Mucosa of stomach (tissue), 1 donor: ENCODE data around the gene GRHPR.
"Not testable (repeated sequence)": the region's sequence is repeated elsewhere in the genome, so short reads cannot be mapped to it uniquely, and the experiment has no call there.

Experiments
- H3K27me3 ChIP-seq: one replicate; pipeline ENCODE4 v1.7.0; 2013; ENCODE audit warnings: mild to moderate bottlenecking, low read length; ENCODE audit not compliant: control insufficient read depth, insufficient read depth
- H3K36me3 ChIP-seq: one replicate; pipeline ENCODE4 v1.7.0; 2013; ENCODE audit warnings: low read length; ENCODE audit not compliant: control insufficient read depth, insufficient read depth
- H3K4me1 ChIP-seq: one replicate; pipeline ENCODE4 v1.7.0; 2013; ENCODE audit warnings: mild to moderate bottlenecking, low read length; ENCODE audit not compliant: control insufficient read depth, insufficient read depth
- H3K4me3 ChIP-seq: one replicate; pipeline ENCODE4 v1.7.0; 2013; ENCODE audit warnings: low read length
- H3K9ac ChIP-seq: one replicate; pipeline ENCODE4 v1.7.0; 2013; ENCODE audit warnings: mild to moderate bottlenecking, low read length, moderate library complexity
- H3K9me3 ChIP-seq: one replicate; pipeline ENCODE4 v1.7.0; 2013; ENCODE audit warnings: mild to moderate bottlenecking, low read length, moderate library complexity; ENCODE audit not compliant: control insufficient read depth
- donor health status: Pancreatic carcinoma.

GRHPR gene

GRCh38 chr9:37464006-37464405 lies 41.5 kb downstream of the GRHPR start:
- H3K9me3 ChIP-seq, result no peaks in the 10 kb centered on the region
- peak overlapping the region; percentile 92 for H3K9ac ChIP-seq
- peak overlapping the region; percentile 74 for H3K4me3 ChIP-seq
- peaks cover 10% of the 10 kb centered on the region for H3K4me1 ChIP-seq
- H3K27me3 ChIP-seq, result no peaks in the 10 kb centered on the region
- H3K36me3 ChIP-seq, result no peaks in the 10 kb centered on the region

- Histone ChIP-seq H3K9me3 (no peaks in the 10 kb centered on the region), H3K36me3 (no peaks in the 10 kb centered on the region), H3K27me3 (no peaks in the 10 kb centered on the region), H3K9ac (peak overlapping the region; percentile 92), H3K4me3 (peak overlapping the region; percentile 74), H3K4me1 (peaks cover 10% of the 10 kb centered on the region)
Observed at GRCh38 chr9:37464426-37465248, 42.1 kb downstream of the GRHPR start.

DNA sequence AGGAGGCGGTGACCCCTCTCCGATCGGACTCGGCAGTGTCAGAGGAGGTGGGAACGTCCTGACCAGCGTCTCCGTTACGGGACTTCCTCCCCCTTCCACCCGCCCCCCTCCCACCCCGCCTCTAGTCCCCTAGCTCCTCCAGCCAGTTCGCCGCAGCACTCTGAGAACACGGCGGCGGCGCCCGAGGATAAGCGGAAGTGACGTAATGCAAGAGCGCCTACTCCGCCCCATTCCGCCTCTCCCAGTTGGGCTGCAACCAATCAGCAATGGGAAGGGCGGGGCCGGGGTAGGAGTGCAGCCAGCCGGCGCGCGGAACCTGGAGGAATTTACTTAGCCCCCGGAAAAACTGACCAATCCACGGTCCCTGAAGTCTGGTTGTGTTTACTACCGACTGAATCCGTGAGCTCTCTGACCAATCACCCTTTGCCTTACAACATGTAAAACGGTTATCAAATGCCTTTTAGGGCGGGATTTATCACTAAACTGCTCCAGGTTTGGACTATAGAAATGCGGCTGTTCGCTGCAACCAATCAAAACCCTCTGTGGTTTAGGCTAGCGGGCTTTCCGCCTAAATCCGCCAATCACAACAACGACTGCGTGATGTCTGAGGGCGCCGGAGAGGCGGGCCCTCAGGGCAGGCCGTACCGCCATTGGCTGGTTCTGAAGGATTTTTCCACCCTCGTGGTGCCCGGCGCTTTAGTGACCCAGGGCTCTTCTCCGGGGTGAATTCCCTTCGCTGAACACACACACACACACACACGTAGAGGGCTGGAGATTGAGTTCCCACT lies 42.9 kb downstream of the GRHPR start, which contains the start of gene ZBTB5:
ZBTB5 (minus strand) TSS at position 202 of the 788 bp plus-strand sequence. CDS start 22,899 bp downstream, outside the sequence.
- Histone ChIP-seq H3K4me3 (peak within 1 kb of the TSS; percentile 75), H3K4me1 (peaks cover 10% of the 10 kb centered on the region), H3K36me3 (no peaks in the 10 kb centered on the region), H3K9ac (peak within 1 kb of the TSS; percentile 92), H3K27me3 (no peaks in the 10 kb centered on the region), H3K9me3 (no peaks in the 10 kb centered on the region)

DNA sequence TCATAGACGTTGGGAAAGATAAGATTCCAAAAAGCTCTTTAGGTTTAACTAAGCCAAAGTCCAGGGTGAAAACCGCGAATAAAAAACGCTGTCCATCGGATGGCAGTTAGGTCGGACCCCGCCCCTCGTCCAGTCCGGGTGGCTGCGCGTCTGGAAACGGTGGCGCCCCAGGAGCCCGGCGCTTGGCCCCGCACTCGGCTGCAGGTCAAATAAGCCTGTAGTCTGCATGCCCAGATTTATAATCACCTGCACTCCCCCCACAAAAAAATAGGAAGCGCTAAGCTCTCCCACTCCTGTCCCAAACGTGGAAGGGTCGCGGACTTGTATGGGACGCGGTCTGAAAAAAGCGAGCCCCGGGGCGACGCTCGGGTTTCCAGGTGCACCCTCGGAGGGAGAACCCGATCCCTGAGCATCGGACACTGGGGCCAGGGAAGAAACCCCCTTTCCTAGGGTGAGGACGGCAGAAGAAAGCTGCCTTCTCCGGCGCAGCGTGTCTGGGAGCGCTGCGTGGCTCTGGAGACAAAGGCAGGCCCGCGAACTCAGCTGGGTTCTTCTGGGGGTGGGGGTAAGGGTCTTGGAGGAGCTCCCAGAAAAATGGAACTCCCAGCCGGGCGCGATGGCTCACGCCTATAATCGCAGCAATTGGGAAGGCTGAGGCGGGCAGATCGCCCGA lies 43.7 kb downstream of the GRHPR start:
- Histone ChIP-seq H3K4me1 (peaks cover 10% of the 10 kb centered on the region), H3K9ac (peak overlapping the region; percentile 80), H3K4me3 (peak overlapping the region; percentile 75), H3K9me3 (no peaks in the 10 kb centered on the region), H3K36me3 (no peaks in the 10 kb centered on the region), H3K27me3 (no peaks in the 10 kb centered on the region)

DNA sequence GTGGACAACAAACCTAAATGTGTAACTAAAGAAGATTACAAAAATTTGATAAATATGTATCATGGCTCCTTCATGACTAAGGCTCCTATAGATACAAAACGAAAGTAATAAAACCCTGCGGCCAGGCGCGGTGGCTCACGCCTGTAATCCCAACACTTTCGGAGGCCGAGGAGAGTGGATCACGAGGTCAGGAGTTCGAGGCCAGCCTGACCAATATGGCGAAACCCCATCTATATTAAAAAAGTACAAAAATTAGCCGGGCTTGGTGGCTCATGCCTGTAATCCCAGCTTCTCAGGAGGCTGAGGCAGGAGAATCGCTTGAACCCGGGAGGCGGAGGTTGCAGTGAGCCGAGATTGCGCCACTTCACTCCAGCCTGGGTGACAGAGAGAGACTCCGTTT lies 45.0 kb downstream of the GRHPR start:
- not testable (repeated sequence) for H3K27me3 ChIP-seq, H3K9ac ChIP-seq, H3K36me3 ChIP-seq, H3K9me3 ChIP-seq, H3K4me3 ChIP-seq
- H3K4me1 ChIP-seq, result peaks cover 10% of the 10 kb centered on the region

DNA sequence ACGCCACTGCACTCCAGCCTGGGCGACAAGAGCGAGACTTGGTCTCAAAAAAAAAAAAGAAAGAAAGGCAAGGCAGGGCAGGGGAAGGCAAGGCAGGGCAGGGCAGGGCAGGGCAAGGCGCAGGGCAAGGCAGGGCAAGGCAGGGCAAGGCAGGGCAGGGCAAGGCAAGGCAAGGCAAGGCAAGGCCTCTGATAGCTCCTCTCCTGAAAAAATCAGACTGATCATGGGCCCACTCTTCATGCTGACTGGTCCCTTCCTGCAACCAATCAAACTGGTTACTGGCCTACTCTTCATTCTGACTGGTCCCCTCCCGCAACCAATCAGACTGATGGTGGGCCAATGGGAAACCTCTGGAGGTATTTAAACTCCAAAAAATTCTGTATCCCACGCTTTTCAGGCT lies 46.1 kb downstream of the GRHPR start:
- H3K9ac ChIP-seq, result no peak overlapping the region
- peaks cover 8% of the 10 kb centered on the region for H3K4me1 ChIP-seq
- no peak overlapping the region for H3K4me3 ChIP-seq
- H3K36me3 ChIP-seq, result no peaks in the 10 kb centered on the region
- no peaks in the 10 kb centered on the region for H3K27me3 ChIP-seq
- no peaks in the 10 kb centered on the region for H3K9me3 ChIP-seq

- Histone ChIP-seq H3K9me3 (no peaks in the 10 kb centered on the region), H3K36me3 (no peaks in the 10 kb centered on the region), H3K27me3 (no peaks in the 10 kb centered on the region), H3K4me1 (no peaks in the 10 kb centered on the region), H3K9ac (peak overlapping the region; percentile 72), H3K4me3 (peak overlapping the region; percentile 22)
Observed at GRCh38 chr9:37471942-37472684, 49.6 kb downstream of the GRHPR start.

DNA sequence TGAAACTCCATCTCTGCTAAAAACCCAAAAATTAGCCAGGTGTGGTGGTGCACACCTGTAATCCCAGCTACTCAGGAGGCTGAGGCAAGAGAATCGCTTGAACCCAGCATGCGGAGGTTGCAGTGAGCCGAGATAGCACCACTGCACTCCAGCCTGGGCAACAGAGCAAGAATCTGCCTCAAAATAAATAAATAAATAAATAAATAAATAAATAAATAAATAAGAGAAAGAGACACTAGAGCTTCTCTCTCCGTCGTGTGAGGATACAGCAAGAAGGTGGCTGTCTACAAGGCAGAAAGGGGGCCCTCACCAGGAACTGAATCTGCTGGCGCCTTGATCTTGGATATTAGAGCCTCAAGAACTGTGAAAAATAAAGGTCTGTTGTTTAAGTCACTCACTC lies 51.5 kb downstream of the GRHPR start:
- not testable (repeated sequence) for H3K4me3 ChIP-seq, H3K9ac ChIP-seq, H3K9me3 ChIP-seq, H3K36me3 ChIP-seq, H3K27me3 ChIP-seq, H3K4me1 ChIP-seq

DNA sequence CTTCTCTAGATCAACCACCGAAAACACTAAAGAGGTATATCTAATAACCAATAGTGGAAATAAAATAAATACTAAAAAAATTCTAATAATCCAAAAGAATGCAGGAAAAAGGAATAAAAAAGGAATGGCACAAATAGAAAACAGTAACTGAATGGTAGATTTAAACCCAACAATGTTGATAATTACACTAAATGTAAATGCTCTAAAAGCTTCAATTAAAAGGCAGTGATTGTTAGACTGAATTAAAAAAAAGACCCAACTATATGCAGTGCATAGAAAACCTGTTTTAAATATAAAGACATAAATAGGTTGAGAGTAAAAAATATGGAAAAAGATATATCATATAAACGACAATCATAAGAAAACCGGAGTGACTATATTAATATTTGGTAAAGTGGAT lies 51.9 kb downstream of the GRHPR start:
- Histone ChIP-seq H3K36me3 (no peaks in the 10 kb centered on the region), H3K9me3 (no peaks in the 10 kb centered on the region), H3K4me1 (no peaks in the 10 kb centered on the region), H3K4me3 (no peak overlapping the region), H3K27me3 (no peaks in the 10 kb centered on the region), H3K9ac (no peak overlapping the region)

DNA sequence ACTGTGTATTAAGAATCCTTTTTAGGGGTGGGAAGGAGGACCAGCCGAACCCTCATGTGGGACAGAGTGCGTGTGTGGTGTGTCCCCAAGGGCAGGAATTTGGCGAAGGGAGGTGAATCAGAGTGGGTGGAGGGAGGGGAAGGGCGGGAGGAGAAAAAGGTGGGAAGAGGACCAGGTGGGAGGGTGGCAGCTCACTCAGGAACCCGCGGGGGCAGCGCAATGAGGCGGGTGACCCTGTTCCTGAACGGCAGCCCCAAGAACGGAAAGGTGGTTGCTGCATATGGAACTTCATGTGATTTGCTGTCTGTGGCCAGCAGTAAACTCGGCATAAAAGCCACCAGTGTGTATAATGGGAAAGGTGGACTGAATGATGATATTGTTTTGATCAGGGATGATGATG lies 54.4 kb downstream of the GRHPR start:
- no peaks in the 10 kb centered on the region for H3K27me3 ChIP-seq
- H3K9ac ChIP-seq, result no peak overlapping the region
- no peaks in the 10 kb centered on the region for H3K36me3 ChIP-seq
- no peaks in the 10 kb centered on the region for H3K9me3 ChIP-seq
- H3K4me1 ChIP-seq, result no peaks in the 10 kb centered on the region
- H3K4me3 ChIP-seq, result no peak overlapping the region

- not testable (repeated sequence) for H3K27me3 ChIP-seq, H3K4me1 ChIP-seq, H3K36me3 ChIP-seq, H3K9me3 ChIP-seq, H3K9ac ChIP-seq, H3K4me3 ChIP-seq
Observed at GRCh38 chr9:37477443-37477842, 54.9 kb downstream of the GRHPR start.
